IMR-90 (cell line): ENCODE data around the gene HOXB7. TPM values are rescaled to one million over a fixed set of nuclear protein-coding genes. Genes with fewer than 3 reads are reported as not detected.

ENCODE experiments used
- ATAC-seq: fragments of 200-7000 bp; cut with Tn5 transposase; 2 replicates; pipeline ENCODE4 v1.9.1; 2020; ENCODE audit warnings: low read depth, mild to moderate bottlenecking, moderate library complexity
- BruUV-seq: library from RNA; stranded (reverse); fragments of 400-500 nt; replicated peaks from 2 replicates; lab custom pipeline; 2021; lab: Mats Ljungman, UMichigan
- CTCF ChIA-PET: fragments of 300-600 bp; formaldehyde crosslinking; extraction: SDS; loops from one replicate; lab custom pipeline; 2021; ENCODE audit warnings: antibody characterized with exemption; lab: Yijun Ruan, JAX
- POLR2A ChIA-PET: fragments of 300-600 bp; sonication (Branson Sonifier 250); formaldehyde crosslinking; loops from one replicate; lab custom pipeline; 2022; ENCODE audit warnings: antibody characterized with exemption; ENCODE audit not compliant: unreplicated experiment; lab: Charles Lee
- DNase-seq: peaks from one replicate; pipeline ENCODE4 v3.0.0; 2013
- H2AFZ ChIP-seq: replicated peaks from 2 replicates; pipeline ENCODE3; 2013; ENCODE audit warnings: low read length, mild to moderate bottlenecking; ENCODE audit not compliant: poor library complexity
- H2AK5ac ChIP-seq: 2 replicates; pipeline ENCODE4 v1.6.1; 2013; ENCODE audit warnings: low read depth, low read length, inconsistent platforms
- H2AK9ac ChIP-seq: replicated peaks from 2 replicates; pipeline ENCODE3; 2013; ENCODE audit warnings: mild to moderate bottlenecking, low read depth, low read length, moderate library complexity; ENCODE audit not compliant: poor library complexity
- H2BK120ac ChIP-seq: 2 replicates; pipeline ENCODE4 v1.6.1; 2013; ENCODE audit warnings: low read depth, low read length, inconsistent platforms
- H2BK15ac ChIP-seq: 3 replicates; pipeline ENCODE4 v1.6.1; 2013; ENCODE audit warnings: low read depth, low read length, inconsistent platforms
- H2BK20ac ChIP-seq: 2 replicates; pipeline ENCODE4 v1.6.1; 2013; ENCODE audit warnings: low read depth, mild to moderate bottlenecking, inconsistent platforms, low read length, moderate library complexity
- H2BK5ac ChIP-seq: 2 replicates; pipeline ENCODE4 v1.6.1; 2013; ENCODE audit warnings: mild to moderate bottlenecking, low read depth, low read length, inconsistent platforms; ENCODE audit not compliant: poor library complexity, severe bottlenecking
- H3K14ac ChIP-seq: replicated peaks from 2 replicates; pipeline ENCODE4 v1.6.1; 2013; ENCODE audit warnings: low read depth, low read length, inconsistent platforms
- H3K18ac ChIP-seq: 2 replicates; pipeline ENCODE4 v1.6.1; 2013; ENCODE audit warnings: low read depth, low read length, control low read depth
- H3K23ac ChIP-seq: 2 replicates; pipeline ENCODE4 v1.6.1; 2013; ENCODE audit warnings: low read depth, low read length, inconsistent platforms
- H3K27ac ChIP-seq: 2 replicates; pipeline ENCODE4 v1.5.1; 2013; ENCODE audit warnings: mild to moderate bottlenecking, control low read depth, low read length; ENCODE audit not compliant: insufficient read depth
- H3K27me3 ChIP-seq: 2 replicates; pipeline ENCODE4 v1.6.1; 2013; ENCODE audit warnings: low read length; ENCODE audit not compliant: control insufficient read depth, insufficient read depth
- H3K36me3 ChIP-seq: 2 replicates; pipeline ENCODE4 v1.6.1; 2013; ENCODE audit warnings: low read length, mixed read lengths; ENCODE audit not compliant: control insufficient read depth, insufficient read depth
- H3K4ac ChIP-seq: 2 replicates; pipeline ENCODE4 v1.6.1; 2013; ENCODE audit warnings: low read depth, low read length, inconsistent platforms
- H3K4me1 ChIP-seq: 2 replicates; pipeline ENCODE4 v1.6.1; 2013; ENCODE audit warnings: low read length, mixed read lengths; ENCODE audit not compliant: control insufficient read depth, insufficient read depth
- H3K4me2 ChIP-seq: 2 replicates; pipeline ENCODE4 v1.6.1; 2013; ENCODE audit warnings: low read depth, mild to moderate bottlenecking, control low read depth, low read length, moderate library complexity
- H3K4me3 ChIP-seq: 2 replicates; pipeline ENCODE4 v1.5.1; 2013; ENCODE audit warnings: low read depth, mild to moderate bottlenecking, control low read depth, low read length, moderate library complexity; ENCODE audit not compliant: insufficient read depth
- H3K56ac ChIP-seq: 2 replicates; pipeline ENCODE4 v1.6.1; 2013; ENCODE audit warnings: low read length, inconsistent platforms; ENCODE audit not compliant: insufficient read depth; ENCODE audit errors: extremely low read depth
- H3K79me1 ChIP-seq, 2 experiments: 2 replicates each; pipeline ENCODE4 v1.6.1; 2013; ENCODE audit warnings: low read length in 2 of 2, inconsistent platforms in 1 of 2, low read depth in 1 of 2
- H3K9ac ChIP-seq: 2 replicates; pipeline ENCODE4 v1.6.1; 2013; ENCODE audit warnings: low read depth, low read length, control low read depth
- H3K9me1 ChIP-seq: 2 replicates; pipeline ENCODE4 v1.6.1; 2013; ENCODE audit warnings: low read length, inconsistent platforms; ENCODE audit not compliant: insufficient read depth
- H3K9me3 ChIP-seq: 2 replicates; pipeline ENCODE4 v1.6.1; 2013; ENCODE audit warnings: low read length; ENCODE audit not compliant: control insufficient read depth, insufficient read depth
- H4K20me1 ChIP-seq: 2 replicates; pipeline ENCODE4 v1.6.1; 2013; ENCODE audit warnings: low read length, inconsistent platforms; ENCODE audit not compliant: insufficient read depth
- H4K5ac ChIP-seq: 2 replicates; pipeline ENCODE4 v1.6.1; 2013; ENCODE audit warnings: mild to moderate bottlenecking, low read depth, low read length, control low read depth
- H4K8ac ChIP-seq, 2 experiments: 2 replicates each; pipeline ENCODE4 v1.6.1; 2013; ENCODE audit warnings: low read depth in 2 of 2, low read length in 2 of 2, control low read depth in 1 of 2, inconsistent platforms in 1 of 2
- H4K91ac ChIP-seq: 2 replicates; pipeline ENCODE4 v1.6.1; 2013; ENCODE audit warnings: low read depth, low read length, inconsistent platforms; ENCODE audit not compliant: insufficient read depth
- BHLHE40 ChIP-seq: fragments of 150-350 bp; IDR thresholded peaks from 2 replicates; pipeline ENCODE4 v1.6.1; 2016; ENCODE audit warnings: mild to moderate bottlenecking, low read depth, low read length
- CEBPB ChIP-seq: IDR thresholded peaks from 2 replicates; pipeline ENCODE4 v1.6.1; 2012; ENCODE audit warnings: low read depth, low read length, improper control_type of control experiment
- CHD1 ChIP-seq: IDR thresholded peaks from 2 replicates; pipeline ENCODE4 v1.6.1; 2012; ENCODE audit warnings: low read depth, low read length, improper control_type of control experiment
- CTCF ChIP-seq: conservative IDR thresholded peaks from 2 replicates; pipeline ENCODE4 v1.5.1; 2012; ENCODE audit warnings: mild to moderate bottlenecking, low read depth, low read length, improper control_type of control experiment
- ELK1 ChIP-seq: fragments of 150-350 bp; IDR thresholded peaks from 2 replicates; pipeline ENCODE4 v1.6.1; 2016; ENCODE audit warnings: low read depth, mild to moderate bottlenecking, low read length, moderate library complexity, borderline replicate concordance
- FOS ChIP-seq: fragments of 150-350 bp; IDR thresholded peaks from 2 replicates; pipeline ENCODE4 v1.6.1; 2016; ENCODE audit warnings: low read depth, low read length
- MAFK ChIP-seq: IDR thresholded peaks from 2 replicates; pipeline ENCODE4 v1.6.1; 2012; ENCODE audit warnings: low read depth, low read length, improper control_type of control experiment
- MAZ ChIP-seq: IDR thresholded peaks from 2 replicates; pipeline ENCODE4 v1.6.1; 2012; ENCODE audit warnings: low read depth, mild to moderate bottlenecking, low read length, improper control_type of control experiment, moderate library complexity, borderline replicate concordance
- MXI1 ChIP-seq: IDR thresholded peaks from 2 replicates; pipeline ENCODE4 v1.6.1; 2012; ENCODE audit warnings: low read depth, mild to moderate bottlenecking, low read length, moderate library complexity, borderline replicate concordance
- NFE2L2 ChIP-seq: fragments of 150-350 bp; IDR thresholded peaks from 2 replicates; pipeline ENCODE4 v1.6.1; 2016; ENCODE audit warnings: low read depth, mild to moderate bottlenecking, low read length
- POLR2A ChIP-seq: IDR thresholded peaks from 2 replicates; pipeline ENCODE4 v1.6.1; 2012; ENCODE audit warnings: mild to moderate bottlenecking, low read depth, low read length
- RCOR1 ChIP-seq: IDR thresholded peaks from 2 replicates; pipeline ENCODE4 v1.6.1; 2012; ENCODE audit warnings: mild to moderate bottlenecking, low read length, improper control_type of control experiment; ENCODE audit not compliant: insufficient replicate concordance
- RFX5 ChIP-seq: IDR thresholded peaks from 2 replicates; pipeline ENCODE4 v1.8.0; 2012; ENCODE audit warnings: low read depth, mild to moderate bottlenecking, low read length, moderate library complexity
- SMC3 ChIP-seq: fragments of 150-350 bp; IDR thresholded peaks from 2 replicates; pipeline ENCODE4 v1.6.1; 2016; ENCODE audit warnings: low read depth, mild to moderate bottlenecking, antibody characterized with exemption, low read length, moderate library complexity
- USF2 ChIP-seq: fragments of 150-350 bp; IDR thresholded peaks from 2 replicates; pipeline ENCODE4 v1.6.1; 2017; ENCODE audit warnings: mild to moderate bottlenecking, antibody characterized with exemption, low read length, low read depth
- WGBS, 2 experiments: methylation state at CpG; one replicate each; pipeline versions ENCODE4 v1.1.5 to v1.1.7; 2013; ENCODE audit warnings: missing lambda C conversion rate in 2 of 2; ENCODE audit not compliant: insufficient read length in 1 of 2; ENCODE audit errors: extremely low coverage in 2 of 2; 5-methylcytosine and 5-hydroxymethylcytosine counted together
- dilution Hi-C: fragments of 300-500 bp; cut with HindIII; formaldehyde crosslinking; loops from one replicate; pipeline ENCODE4 v1.14.3; 2018; ENCODE audit warnings: low sequenced_read_pairs; ENCODE audit not compliant: unreplicated experiment
- in situ Hi-C: fragments of 300-500 bp; cut with MboI; formaldehyde crosslinking; loops from 3 replicates; pipeline ENCODE4 v1.14.3; 2019; ENCODE audit warnings: low sequenced_read_pairs, inconsistent platforms, mixed read lengths
- intact Hi-C: fragments of 100-400 bp; cut with micrococcal nuclease; formaldehyde crosslinking; loops from 2 replicates; pipeline ENCODE4 v1.10.0; 2022
- polyA plus RNA-seq, 3 experiments: library from polyadenylated mRNA; depleted of rRNA; stranded (reverse); fragments of >200 nt; gene quantifications; 2 replicates each; pipeline ENCODE4 v1.2.3, GENCODE V29; 2012; ENCODE audit warnings: low replicate concordance in 1 of 3
- total RNA-seq: library from RNA; depleted of rRNA; stranded (reverse); fragments of >200 nt; gene quantifications from 2 replicates; pipeline ENCODE4 v1.2.3, GENCODE V29; 2012

HOXB7 gene
- total and polyA plus RNA-seq, 2 of the 4 experiments (the other 2 are of a cell fraction), result 1.8 to 6.7 TPM

- H4K91ac ChIP-seq, result no peak overlapping the region
- H3K27ac ChIP-seq, result no peak overlapping the region
- ChIA-PET POLR2A (no interaction called here), CTCF (no interaction called here)
- no peak overlapping the region for H4K5ac ChIP-seq
- no peak overlapping the region for H2AK9ac ChIP-seq
- ATAC-seq (no peak), DNase-seq (no peak)
- no peak overlapping the region for H3K9ac ChIP-seq
- BruUV-seq, result no TSS peak
- intact Hi-C loops (no loop called here), dilution Hi-C loops (no loop called here), in situ Hi-C loops (no loop called here)
- no peak overlapping the region for H2BK15ac ChIP-seq
- no peak overlapping the region for H3K23ac ChIP-seq
- peaks cover 7% of the 10 kb centered on the region for H3K36me3 ChIP-seq
- H4K20me1 ChIP-seq, result peaks cover 7% of the 10 kb centered on the region; the same call in 1 of the 2 replicates
- no peak overlapping the region for H2BK5ac ChIP-seq
- H3K4ac ChIP-seq, result no peak overlapping the region
- peaks cover 16 to 46% of the 10 kb centered on the region in 2 experiments; a peak in 3 of 4 replicates for H3K79me1 ChIP-seq
- no peak overlapping the region for H2AK5ac ChIP-seq
- H3K9me3 ChIP-seq, result no peaks in the 10 kb centered on the region
- H3K4me3 ChIP-seq, result no peak overlapping the region
- no peak overlapping the region for H3K4me2 ChIP-seq
- no peak overlapping the region for H3K18ac ChIP-seq
- H3K9me1 ChIP-seq, result 0 out of 2 replicates have a peak, but pooled peaks cover 3% of the 10 kb centered on the region
- H2BK120ac ChIP-seq, result no peak overlapping the region
- WGBS, 2 experiments, result 80% methylated on average over 4 of the region's 21 CpGs; no CpG with 5 or more reads in 1 of the 2 experiments
- no peak overlapping the region for H2BK20ac ChIP-seq
- no peaks in the 10 kb centered on the region for H3K27me3 ChIP-seq
- no peak overlapping the region for H4K8ac ChIP-seq
- no peak overlapping the region for H3K14ac ChIP-seq
- H3K4me1 ChIP-seq, result peaks cover 5% of the 10 kb centered on the region
- no peak overlapping the region for H2AFZ ChIP-seq
- no peak overlapping the region for H3K56ac ChIP-seq
- TF ChIP-seq SMC3 (no peak), CTCF (no peak), POLR2A (no peak), USF2 (no peak), RCOR1 (no peak), MAZ (no peak), CHD1 (no peak), MAFK (no peak), FOS (no peak), NFE2L2 (no peak), BHLHE40 (no peak), CEBPB (no peak), ELK1 (no peak), RFX5 (no peak), MXI1 (no peak)
These were observed 6.7 kb downstream of the HOXB7 start for GRCh38 chr17:48603959-48604769.
